ENCODE measurements around the gene RBM19.

DNA sequence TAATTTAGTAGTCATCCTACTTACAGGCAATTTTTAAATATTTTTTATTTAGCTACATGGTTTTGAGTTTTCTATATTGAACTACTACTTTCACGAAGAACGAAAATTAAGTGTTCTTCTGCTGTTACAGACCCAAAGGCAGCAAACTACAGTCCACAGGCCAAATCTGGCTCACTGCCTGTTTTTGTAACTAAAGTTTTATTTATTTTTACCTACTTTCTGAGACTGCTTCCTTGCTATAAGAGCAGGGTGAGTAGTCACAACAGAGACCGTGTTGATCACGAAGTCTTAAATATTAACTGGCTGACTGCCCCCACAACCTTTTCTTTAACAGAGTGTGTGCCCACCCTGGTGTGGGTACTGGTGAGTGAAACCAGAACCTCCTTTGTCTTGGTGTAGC lies 11.6 kb downstream of the RBM19 start:
- TF ChIP-seq CTCF (IDR thresholded peaks at IDR 0.05) (no peak), POLR2A (IDR thresholded peaks at IDR 0.05) (no peak)

Data from heart left ventricle (tissue), 13 donors.